SU-DHL-6 (cell line): ENCODE measurements around the gene OR51G2.

Experiments
- H2AFZ ChIP-seq: fragments of 200-600 bp; sonication (generic); 2 replicates; pipeline ENCODE4 v1.6.1; 2014; ENCODE audit warnings: low read depth, mild to moderate bottlenecking, moderate library complexity, mixed read lengths, antibody characterized with exemption, low read length; ENCODE audit not compliant: severe bottlenecking
- H3F3A ChIP-seq: fragments of 200-600 bp; shearing (Covaris generic); 2 replicates; pipeline ENCODE4 v1.6.0; 2016; ENCODE audit warnings: antibody characterized with exemption, mild to moderate bottlenecking; ENCODE audit not compliant: insufficient read depth
- H3K27ac ChIP-seq: fragments of 200-600 bp; sonication (generic); 2 replicates; pipeline ENCODE4 v1.5.1; 2016; ENCODE audit warnings: low read depth, mild to moderate bottlenecking, low read length, moderate library complexity, mixed read lengths
- H3K27me3 ChIP-seq: fragments of 200-600 bp; sonication (generic), shearing (Covaris generic); 2 replicates; pipeline ENCODE4 v1.6.0; 2014; ENCODE audit warnings: mild to moderate bottlenecking, low read length
- H3K36me3 ChIP-seq: fragments of 200-600 bp; sonication (generic); 2 replicates; pipeline ENCODE4 v1.6.1; 2014; ENCODE audit warnings: mild to moderate bottlenecking, low read length, mixed read lengths
- H3K4me2 ChIP-seq: fragments of 300-600, 200-600 bp; shearing (Covaris generic), sonication (generic); 2 replicates; pipeline ENCODE4 v1.6.0; 2014; ENCODE audit warnings: low read length, low read depth, mild to moderate bottlenecking; ENCODE audit not compliant: poor library complexity, severe bottlenecking
- H3K4me3 ChIP-seq: fragments of 200-600 bp; sonication (generic); 2 replicates; pipeline ENCODE4 v1.5.1; 2014; ENCODE audit warnings: antibody characterized with exemption, low read length, mild to moderate bottlenecking, mixed read lengths; ENCODE audit not compliant: insufficient read depth, poor library complexity, severe bottlenecking
- H3K79me2 ChIP-seq: fragments of 200-600 bp; sonication (generic); 2 replicates; pipeline ENCODE4 v1.6.1; 2014; ENCODE audit warnings: mild to moderate bottlenecking, low read length, moderate library complexity; ENCODE audit not compliant: insufficient read depth
- H3K9ac ChIP-seq: fragments of 200-600 bp; sonication (generic); 2 replicates; pipeline ENCODE4 v1.7.0; 2014; ENCODE audit warnings: mild to moderate bottlenecking, low read length
- H3K9me2 ChIP-seq: fragments of 200-600 bp; sonication (generic); replicated peaks from 2 replicates; pipeline ENCODE4 v1.6.1; 2014; ENCODE audit warnings: low read length; ENCODE audit not compliant: insufficient read depth
- H3K9me3 ChIP-seq: fragments of 200-600 bp; sonication (generic); 2 replicates; pipeline ENCODE4 v1.6.1; 2014; ENCODE audit warnings: low read length, mixed read lengths; ENCODE audit not compliant: insufficient read depth
- H4K20me1 ChIP-seq: fragments of 200-600 bp; sonication (generic); 2 replicates; pipeline ENCODE4 v1.6.1; 2014; ENCODE audit warnings: low read depth, mild to moderate bottlenecking, antibody characterized with exemption, low read length, moderate library complexity, mixed read lengths
- CTCF ChIP-seq: fragments of 200-600 bp; sonication (generic); IDR thresholded peaks from one replicate; pipeline ENCODE4 v1.5.1; 2017; ENCODE audit warnings: antibody characterized with exemption, mild to moderate bottlenecking, low read length, moderate library complexity; ENCODE audit not compliant: insufficient read depth, poor library complexity, severe bottlenecking
- EZH2phosphoT487 ChIP-seq: fragments of 200-600 bp; sonication (generic), shearing (Covaris generic); conservative IDR thresholded peaks from 2 replicates; pipeline ENCODE4 v1.6.1; 2018; ENCODE audit warnings: mild to moderate bottlenecking, antibody characterized with exemption, low read length, moderate library complexity, mixed read lengths

OR51G2 gene

DNA sequence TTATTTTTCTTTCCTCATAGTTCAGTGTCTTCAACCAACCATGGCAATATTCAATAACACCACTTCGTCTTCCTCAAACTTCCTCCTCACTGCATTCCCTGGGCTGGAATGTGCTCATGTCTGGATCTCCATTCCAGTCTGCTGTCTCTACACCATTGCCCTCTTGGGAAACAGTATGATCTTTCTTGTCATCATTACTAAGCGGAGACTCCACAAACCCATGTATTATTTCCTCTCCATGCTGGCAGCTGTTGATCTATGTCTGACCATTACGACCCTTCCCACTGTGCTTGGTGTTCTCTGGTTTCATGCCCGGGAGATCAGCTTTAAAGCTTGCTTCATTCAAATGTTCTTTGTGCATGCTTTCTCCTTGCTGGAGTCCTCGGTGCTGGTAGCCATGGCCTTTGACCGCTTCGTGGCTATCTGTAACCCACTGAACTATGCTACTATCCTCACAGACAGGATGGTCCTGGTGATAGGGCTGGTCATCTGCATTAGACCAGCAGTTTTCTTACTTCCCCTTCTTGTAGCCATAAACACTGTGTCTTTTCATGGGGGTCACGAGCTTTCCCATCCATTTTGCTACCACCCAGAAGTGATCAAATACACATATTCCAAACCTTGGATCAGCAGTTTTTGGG lies 37.2 kb downstream of the OR51G2 start, which contains the start of gene OR51T1:
OR51T1 (plus strand) TSS at position 41 of the 641 bp plus-strand sequence; CDS start at position 41, 0 bp downstream.
- no peaks in the 10 kb centered on the region for H4K20me1 ChIP-seq
- H3F3A ChIP-seq: no peaks in the 10 kb centered on the region
- H3K4me2 ChIP-seq: no peak within 1 kb of the TSS
- no peaks in the 10 kb centered on the region for H3K79me2 ChIP-seq
- no peaks in the 10 kb centered on the region for H3K27me3 ChIP-seq
- no peaks in the 10 kb centered on the region for H3K9me3 ChIP-seq
- H2AFZ ChIP-seq: no peak within 1 kb of the TSS
- H3K9me2 ChIP-seq: no peaks in the 10 kb centered on the region
- no peak within 1 kb of the TSS for H3K27ac ChIP-seq
- H3K36me3 ChIP-seq: no peaks in the 10 kb centered on the region
- no peak for TF ChIP-seq CTCF
- no peak for TF ChIP-seq EZH2phosphoT487
- H3K4me3 ChIP-seq: no peak within 1 kb of the TSS
- H3K9ac ChIP-seq: no peak within 1 kb of the TSS

GRCh38 chr11:4881188-4881587 lies 38.0 kb downstream of the OR51G2 start:
- Histone ChIP-seq H3K9ac (no peak overlapping the region), H2AFZ (no peak overlapping the region), H4K20me1 (no peaks in the 10 kb centered on the region), H3K4me2 (no peak overlapping the region), H3K79me2 (no peaks in the 10 kb centered on the region), H3K4me3 (no peak overlapping the region), H3K27ac (no peak overlapping the region), H3F3A (no peaks in the 10 kb centered on the region), H3K9me2 (no peaks in the 10 kb centered on the region), H3K9me3 (no peaks in the 10 kb centered on the region), H3K27me3 (no peaks in the 10 kb centered on the region), H3K36me3 (no peaks in the 10 kb centered on the region)
- no peak for TF ChIP-seq CTCF

GRCh38 chr11:4865855-4866254 lies 53.3 kb downstream of the OR51G2 start:
- Histone ChIP-seq H4K20me1 (no peaks in the 10 kb centered on the region), H3K9ac (no peak overlapping the region), H3K9me3 (no peaks in the 10 kb centered on the region), H3K4me2 (no peak overlapping the region), H2AFZ (no peak overlapping the region), H3K79me2 (no peaks in the 10 kb centered on the region), H3K36me3 (no peaks in the 10 kb centered on the region), H3K27ac (no peak overlapping the region), H3K4me3 (no peak overlapping the region), H3K27me3 (no peaks in the 10 kb centered on the region), H3F3A (no peaks in the 10 kb centered on the region), H3K9me2 (no peaks in the 10 kb centered on the region)
- TF ChIP-seq CTCF (no peak), EZH2phosphoT487 (no peak)

DNA sequence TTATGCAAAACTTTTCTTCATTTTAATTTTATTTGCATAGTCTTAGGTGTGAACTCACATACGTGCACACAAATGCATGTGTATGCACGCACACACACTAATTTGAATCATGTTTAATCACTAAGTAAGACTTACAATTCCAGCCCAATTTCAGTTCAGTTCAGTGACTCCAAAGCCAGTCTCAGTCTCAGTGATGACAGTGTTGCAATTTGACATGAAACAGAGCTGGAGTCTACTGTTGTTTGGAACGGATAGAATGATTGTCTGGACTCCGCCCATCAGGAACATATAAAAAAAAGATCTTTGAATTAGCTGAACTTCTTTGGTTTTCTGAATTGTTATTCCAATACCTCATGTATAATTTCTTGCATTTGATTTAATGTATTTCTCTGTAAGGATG lies 55.3 kb downstream of the OR51G2 start:
- H3K9me2 ChIP-seq: no peaks in the 10 kb centered on the region
- no peaks in the 10 kb centered on the region for H3K27me3 ChIP-seq
- TF ChIP-seq EZH2phosphoT487 (no peak), CTCF (no peak)
- no peak overlapping the region for H3K4me2 ChIP-seq
- no peaks in the 10 kb centered on the region for H3K79me2 ChIP-seq
- no peaks in the 10 kb centered on the region for H3K9me3 ChIP-seq
- no peak overlapping the region for H2AFZ ChIP-seq
- H3K4me3 ChIP-seq: no peak overlapping the region
- H3K9ac ChIP-seq: no peak overlapping the region
- H4K20me1 ChIP-seq: no peaks in the 10 kb centered on the region
- no peak overlapping the region for H3K27ac ChIP-seq
- no peaks in the 10 kb centered on the region for H3F3A ChIP-seq
- no peaks in the 10 kb centered on the region for H3K36me3 ChIP-seq
